ENCODE data around the gene VSIG2.

Gene VSIG2

DNA sequence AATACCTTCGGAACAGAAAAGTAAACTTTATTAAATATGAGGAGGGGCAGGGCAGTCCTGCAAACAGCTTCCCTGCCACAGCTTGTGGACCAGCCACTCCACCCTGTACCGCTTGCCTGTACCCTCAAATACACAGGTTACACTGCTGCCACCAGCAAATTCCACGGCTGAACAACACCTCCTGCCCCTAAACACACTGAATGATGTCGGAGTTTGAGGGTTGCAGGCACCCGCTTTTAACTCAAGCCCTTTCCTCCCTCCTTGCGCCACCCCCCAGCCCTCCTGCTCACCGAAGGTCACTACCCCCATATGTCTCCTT is 4.0 kb downstream of the VSIG2 start:
- no peak for DNase-seq

DNA sequence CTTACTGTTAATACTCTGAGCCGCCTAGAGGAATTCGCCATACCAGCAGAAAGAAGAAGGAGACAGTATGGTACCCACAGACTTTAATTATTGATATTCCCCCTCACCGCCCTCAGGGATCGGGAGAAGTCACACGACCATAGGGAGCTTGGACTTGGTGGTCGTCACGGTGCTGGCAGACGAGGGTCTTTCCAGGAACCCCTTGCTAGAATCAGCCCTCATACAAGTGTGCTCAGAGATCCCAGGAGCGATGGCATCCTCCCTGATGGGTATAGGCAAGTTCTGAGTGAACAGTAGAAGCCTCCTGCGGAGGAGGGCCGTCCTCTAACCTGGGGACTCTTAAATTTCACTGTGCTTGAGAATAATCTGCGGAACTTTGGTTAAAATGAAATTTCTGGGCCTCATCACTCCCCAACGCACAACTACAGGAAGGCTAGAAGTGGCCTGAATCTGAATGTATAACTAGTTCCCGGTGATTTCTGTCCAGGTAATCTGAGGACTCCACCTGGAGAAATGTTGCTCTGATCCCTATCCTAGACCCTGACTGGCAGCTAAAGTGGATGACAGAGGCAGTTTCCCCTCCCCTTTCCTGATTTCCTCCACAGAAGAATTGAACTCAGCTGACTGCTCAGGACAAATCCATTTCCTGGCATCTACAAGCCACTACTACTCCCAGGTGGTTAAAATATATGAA is 4.5 kb downstream of the VSIG2 start:
- no peak for DNase-seq

DNA sequence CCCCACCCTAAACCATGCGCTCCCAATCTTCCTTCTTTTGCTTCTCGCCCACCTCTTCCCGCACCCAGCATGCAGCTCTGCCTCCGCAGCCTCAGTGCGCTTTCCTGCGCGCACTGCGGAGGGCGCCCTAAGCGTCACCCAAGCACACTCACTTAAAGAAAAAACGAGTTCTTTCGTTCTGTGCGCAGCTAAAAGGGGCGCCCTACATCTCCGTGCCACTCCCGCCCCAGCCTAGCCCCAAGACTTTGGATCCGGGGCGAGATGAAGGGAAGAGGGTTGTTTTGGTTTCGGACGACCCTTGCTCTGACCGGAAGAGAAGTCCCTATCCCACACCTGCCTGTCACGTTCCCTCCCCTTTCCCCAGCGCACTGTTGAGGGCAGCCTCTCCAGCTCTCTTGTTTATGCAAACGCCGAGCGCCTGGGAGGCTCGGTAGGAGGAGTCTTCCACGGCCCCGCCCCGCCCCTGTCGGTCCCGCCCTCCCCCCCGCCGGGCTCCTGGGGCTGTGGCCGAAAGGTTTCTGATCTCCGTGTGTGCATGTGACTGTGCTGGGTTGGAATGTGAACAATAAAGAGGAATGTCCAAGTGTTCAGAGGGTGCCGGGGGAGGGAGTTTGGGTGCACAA is 5.3 kb downstream of the VSIG2 start:
- peak; percentile 90 for DNase-seq

DNA sequence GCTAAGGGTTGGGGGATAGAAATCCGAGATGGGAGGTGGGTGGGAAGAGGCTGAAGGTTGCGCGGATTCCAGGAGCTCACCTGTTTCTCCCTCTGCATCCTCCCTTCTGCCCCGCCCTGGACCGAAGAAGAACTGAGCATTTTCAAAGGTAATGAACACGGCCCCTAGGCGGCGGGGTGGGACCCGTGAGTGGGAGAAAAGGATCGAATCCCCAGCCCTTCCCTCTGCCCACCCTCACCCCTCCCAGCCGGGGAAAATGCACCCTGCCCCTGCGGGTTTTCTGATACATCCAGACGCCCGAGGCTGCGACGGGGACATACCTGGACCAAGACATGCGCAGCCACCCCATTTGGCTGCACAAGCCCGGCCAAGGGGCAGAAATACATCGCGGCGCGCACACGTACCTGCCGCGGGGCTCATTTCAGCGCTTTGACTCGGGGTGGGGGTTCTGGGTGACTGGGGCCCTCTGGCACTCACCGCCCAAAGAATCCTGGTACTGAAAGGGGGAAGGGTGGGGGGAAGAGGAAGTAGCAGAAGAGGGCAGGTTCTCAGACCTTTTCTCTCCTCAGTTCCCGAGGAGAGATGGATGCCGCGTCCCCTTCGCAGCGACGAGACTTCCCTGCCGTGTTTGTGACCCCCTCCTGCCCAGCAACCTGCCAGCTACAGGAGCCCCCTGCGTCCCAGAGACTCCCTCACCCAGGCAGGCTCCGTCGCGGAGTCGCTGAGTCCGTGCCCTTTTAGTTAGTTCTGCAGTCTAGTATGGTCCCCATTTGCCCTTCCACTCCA is 6.0 kb downstream of the VSIG2 start:
- DNase-seq, result no peak

DNA sequence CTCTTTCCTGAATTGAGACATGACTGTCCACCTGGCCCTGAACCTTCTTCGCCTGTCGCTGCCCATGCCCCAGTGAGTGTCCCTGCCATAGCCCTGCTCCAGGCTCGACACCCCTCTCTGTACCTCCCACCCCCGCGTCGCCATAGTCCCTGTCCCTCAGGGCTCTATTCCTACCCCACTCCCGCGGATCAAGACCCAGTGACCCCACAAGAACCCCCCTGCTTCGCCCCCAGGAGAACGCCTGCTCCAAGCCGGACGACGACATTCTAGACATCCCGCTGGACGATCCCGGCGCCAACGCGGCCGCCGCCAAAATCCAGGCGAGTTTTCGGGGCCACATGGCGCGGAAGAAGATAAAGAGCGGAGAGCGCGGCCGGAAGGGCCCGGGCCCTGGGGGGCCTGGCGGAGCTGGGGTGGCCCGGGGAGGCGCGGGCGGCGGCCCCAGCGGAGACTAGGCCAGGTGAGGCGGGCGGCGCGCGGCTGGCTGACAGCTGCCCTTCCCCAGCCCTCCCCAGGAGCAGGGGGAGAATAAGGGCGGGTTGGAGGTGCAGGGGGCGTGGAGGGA is 6.7 kb downstream of the VSIG2 start:
- no peak for DNase-seq

DNA sequence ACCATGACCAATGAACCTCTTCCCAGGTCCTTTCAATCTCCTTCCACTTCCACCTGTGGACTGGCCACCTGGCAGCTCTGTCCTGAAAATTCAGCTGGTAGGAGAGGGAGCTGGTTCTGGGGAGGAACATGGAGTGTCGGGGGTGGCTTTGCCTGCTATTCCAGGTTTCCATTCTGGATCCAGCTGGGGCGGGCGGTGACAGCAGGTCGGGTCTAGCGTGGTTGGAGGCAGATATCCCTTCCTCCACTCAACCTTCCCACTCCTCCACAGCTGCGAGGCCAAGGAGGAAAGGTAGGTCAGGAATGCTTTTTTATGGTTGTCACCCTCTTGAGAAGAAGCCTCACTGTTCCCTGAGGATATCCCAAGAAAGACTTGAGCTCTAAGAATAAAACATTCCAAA is 9.0 kb downstream of the VSIG2 start:
- DNase-seq, result no peak

DNA sequence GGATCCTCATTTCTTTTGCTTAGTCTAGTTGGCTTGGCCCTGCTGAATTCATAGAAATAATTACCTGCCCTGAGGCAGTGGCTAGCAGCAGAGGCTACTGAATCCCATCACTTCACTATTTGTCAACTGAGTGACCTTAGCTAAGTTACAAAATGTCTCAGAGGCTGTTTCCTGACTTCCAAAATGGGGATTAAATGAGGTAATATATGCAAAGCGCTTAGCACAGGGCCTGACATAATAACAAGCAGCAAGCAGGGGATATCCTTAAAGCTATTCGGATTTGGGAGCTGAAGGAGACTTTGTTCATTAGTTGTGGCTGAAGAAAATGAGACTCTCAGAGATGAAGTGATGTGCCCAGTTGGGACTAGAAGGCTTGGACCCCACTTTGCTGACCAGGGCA is 9.5 kb downstream of the VSIG2 start:
- DNase-seq, result no peak

DNA sequence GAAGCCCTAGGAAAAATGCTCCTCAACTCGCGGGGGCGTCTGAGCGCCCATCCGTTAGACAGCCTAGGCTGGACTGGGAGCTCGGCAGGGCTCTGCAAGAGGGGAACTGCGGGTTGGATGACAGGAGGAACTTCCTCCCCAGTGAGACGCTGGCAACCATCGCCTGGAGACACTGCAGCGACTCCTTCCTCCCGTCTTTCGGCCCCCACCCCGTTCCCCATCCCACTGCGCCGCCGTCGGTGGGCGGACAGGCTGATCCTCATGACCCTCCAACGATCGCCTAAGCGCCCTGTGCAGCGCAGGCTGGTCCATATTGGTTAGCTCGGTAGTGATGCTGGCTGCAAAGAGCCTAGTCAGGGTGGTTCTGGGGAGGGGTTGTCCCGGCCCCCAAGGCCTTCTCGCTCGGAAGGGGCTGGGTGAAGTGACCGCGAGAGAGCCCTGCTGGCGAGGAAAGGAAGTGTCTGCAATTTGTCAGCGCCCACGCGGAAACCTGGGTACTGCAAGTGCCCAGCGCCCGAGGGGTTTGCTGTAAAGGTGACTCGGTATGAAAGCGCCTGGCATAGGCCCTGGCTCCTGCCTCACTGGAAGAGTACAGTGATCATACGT is 11.7 kb downstream of the VSIG2 start:
- peak; percentile 52 for DNase-seq

DNA sequence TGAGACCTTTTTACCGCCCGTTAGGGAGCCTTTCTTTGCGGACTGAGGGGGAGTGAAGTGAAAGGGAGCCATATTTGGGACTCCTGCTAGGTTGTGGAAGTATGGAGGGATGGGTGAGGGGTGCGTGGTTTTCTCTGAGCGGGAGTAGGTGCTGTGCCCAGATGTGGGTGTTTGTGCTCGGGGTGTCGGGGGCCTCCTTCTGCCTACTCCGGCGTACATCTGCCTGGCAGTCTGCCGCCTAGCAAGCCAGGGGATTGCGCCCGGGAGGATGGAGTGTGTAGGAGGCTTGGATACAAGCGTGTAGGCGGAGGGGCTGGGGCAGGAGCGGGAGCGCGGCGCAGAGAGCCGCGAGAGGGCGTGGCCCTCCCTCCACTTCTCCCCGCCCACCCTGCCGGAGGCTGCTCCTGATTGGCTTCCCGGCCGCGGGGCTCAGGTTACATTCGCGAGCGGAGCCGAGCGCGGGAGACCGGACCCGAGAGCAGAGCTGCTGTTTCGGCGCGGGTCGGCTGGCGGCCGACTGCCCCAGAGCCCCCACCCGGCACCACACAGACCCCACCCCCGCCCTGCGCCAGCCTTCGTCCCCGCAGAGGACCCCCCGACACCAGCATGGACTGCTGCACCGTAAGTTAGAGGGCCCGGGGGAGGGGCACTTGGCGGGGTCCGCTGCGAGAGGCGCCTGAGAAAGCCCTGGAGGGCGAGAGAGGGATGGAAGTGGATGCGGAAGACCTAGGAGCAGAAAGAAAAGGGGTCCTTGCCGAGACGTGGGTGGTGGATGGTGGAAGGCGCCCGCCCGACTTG is 12.4 kb downstream of the VSIG2 start, which contains the start of gene NRGN:
Gene NRGN, plus strand, starts transcription at position 464 of the 798 bp plus-strand sequence. Its CDS starts 143 bp downstream, at position 607.
- peak; percentile 91 for DNase-seq

DNA sequence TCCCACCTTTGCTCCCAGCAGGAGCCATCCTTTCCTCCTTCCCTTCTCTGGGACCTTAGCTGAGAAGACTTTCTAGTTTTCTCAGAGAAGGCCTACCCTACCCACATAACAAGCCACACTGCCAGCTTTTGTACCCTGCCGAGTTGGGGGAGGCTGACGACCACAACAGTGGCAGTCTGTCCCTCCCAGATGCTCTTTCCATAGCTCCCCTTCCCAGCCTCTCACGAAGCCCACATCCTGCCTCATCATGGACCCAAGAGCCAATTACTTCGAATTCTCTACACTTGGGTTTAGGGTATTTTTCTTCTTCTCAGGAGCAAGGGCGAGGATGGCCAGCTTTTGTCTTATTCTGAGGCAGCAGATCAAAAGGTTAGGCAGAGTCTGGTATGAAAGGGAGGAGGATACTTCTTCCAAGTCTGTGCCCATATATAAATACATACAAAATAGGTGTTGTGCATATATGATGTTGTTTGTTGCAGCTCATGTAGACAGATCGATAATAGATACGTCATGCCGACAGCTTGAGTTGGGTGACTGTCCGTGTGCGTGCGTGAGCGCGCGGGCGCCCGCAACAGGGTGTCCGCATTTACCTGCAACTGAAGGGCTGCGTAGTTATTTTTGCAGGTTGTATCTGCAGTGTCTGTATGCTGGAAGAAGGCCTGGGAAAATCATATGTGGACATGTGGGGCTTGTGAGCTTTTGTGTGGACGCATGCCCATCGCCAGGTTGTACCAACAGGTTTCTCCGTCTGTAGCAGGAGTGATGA is 13.2 kb downstream of the VSIG2 start:
- no peak for DNase-seq

DNA sequence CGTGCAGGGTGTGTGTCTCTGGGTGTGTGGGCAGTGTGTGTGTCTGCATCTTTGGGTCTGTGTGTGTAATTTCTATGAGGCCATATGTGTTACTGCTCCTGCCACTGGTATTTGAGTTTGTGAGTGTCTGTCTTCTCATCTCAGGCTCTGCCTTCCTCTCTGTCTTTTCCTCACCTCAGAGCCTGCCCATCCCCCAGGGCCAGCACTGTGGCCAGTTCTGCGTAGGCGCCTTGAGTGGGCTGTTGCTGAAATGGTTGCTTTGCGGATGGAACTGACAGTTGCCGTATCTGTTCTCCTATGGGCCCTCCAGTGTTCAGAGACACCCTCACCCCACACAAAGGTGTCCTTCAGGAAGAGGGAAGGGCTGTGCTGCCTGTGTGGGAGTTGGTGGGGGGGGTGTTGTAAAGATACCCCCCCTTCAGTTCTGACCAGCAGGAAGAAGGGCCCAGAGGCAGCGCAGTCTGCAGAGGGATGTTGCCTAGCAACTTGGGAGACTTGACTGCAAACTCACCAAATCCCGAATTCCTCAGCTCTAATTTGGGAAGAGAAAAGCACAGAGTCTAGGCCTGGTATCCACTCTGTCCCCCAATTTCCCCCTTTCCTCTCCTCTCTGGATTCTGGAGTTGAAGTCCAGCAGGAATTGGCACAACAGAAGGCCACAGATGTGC is 14.3 kb downstream of the VSIG2 start:
- no peak for DNase-seq

DNA sequence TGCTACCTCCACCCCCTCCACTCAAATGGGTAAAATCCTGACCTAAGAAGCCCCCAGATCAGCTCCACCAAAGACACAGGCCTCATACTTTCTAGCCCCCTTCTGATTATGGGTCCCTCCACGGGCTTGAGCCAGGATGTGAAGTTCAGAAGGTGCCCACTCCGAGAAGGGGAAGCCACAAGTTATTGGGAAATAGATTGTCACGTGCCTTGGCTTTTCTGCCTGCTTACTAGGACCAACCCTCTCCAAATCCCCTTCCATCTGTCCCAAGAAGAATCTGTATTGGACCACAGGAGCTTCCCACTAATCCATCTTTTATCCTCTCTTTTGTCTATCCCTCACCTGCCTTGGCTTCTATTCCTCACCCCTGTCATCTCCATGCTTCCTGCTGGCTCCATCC is 15.3 kb downstream of the VSIG2 start:
- DNase-seq, result no peak

DNA sequence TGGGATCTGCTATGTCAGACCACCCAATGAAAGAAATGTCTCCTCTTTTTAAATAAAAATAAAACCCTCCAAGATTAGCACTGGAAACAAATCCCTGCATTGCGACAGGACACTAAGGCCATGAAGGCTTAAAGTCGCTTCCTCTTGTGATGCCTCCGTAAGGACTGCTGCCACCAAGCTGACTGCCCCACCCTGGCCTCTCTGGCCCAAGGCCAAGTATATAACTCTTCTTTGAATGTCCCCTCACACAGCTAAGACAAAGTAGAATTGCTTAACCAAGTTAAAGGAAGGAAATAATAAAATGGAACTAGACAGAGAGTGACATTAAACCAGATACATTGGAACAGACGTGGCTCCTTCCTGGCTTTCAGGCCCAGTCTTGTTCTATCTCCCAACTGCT is 19.8 kb downstream of the VSIG2 start:
- no peak for DNase-seq

DNA sequence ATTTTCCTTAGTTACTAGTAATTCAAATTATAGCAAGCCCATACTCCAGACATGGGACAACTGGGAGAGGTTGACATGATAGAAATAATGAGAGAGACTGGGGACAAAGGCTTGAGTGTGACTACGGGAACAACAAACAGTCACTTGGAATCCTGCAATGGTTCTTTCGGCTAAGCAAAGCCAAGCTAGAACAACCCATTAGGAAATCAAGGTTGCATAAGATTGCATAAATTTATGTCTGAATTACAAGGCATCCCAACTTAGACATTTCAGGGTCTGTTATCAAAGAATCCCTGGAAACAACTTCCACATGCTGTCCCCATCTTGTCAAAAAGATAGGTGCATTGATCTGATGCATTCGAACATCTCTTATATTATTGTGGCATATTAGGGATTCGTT is 22.5 kb downstream of the VSIG2 start:
- DNase-seq, result no peak

DNA sequence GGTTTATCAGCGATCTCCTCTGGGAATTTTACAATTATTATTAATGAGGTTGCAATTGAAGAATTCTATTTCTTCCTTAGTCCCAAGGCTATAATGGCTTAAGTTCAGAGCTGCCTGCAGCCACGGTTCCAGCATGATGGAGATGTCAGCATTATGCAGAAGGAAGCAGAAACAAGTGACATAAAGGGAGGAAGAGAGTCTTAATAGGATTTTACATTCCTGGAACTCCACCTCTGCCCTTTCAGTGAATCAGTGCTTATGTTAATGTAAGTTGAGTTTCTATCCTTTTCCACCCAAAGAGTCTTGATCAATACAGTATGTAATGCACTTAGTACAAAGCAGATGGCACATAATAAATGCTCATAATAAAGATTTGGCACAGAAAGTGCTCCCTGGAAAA is 23.9 kb downstream of the VSIG2 start:
- DNase-seq, result no peak

DNA sequence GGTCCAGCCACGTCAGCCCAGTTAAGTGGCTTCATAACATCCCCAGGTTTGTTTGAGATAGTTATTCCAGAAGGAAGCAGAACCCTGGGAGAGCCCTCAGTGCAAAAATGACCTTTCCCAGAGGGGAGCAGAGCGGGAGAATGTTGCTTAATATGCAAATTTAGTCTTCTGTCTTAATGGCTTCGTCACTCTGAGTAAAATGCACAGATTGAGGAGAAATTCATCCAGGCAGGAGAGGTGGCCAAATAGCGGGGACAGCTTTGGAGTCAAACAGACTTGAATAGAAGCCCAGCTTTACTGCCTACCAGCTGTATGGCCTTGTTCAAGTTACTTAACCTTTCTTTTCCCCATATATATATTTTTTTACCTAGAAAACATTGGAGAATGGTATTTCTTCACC is 24.6 kb downstream of the VSIG2 start:
- no peak for DNase-seq

DNA sequence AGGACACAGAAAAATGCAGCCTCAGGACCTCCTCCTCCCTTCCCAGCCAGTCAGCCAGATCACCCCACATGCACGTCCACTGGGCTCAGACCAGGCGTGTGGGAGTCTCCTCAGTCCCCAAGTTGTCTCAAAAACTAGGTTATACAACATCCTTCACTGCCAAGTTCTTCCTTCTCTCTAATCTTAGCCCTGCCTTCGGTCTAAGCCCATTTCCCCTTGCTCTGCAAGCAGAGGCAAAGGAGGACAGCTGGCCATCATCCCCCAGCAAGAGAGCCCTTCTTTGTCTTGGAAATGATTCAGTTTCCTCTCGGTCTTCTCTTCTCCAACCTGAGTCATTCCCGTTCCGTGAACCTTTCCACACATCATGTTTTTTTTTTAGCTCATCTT is 26.3 kb downstream of the VSIG2 start:
- peak; percentile 48 for DNase-seq

DNA sequence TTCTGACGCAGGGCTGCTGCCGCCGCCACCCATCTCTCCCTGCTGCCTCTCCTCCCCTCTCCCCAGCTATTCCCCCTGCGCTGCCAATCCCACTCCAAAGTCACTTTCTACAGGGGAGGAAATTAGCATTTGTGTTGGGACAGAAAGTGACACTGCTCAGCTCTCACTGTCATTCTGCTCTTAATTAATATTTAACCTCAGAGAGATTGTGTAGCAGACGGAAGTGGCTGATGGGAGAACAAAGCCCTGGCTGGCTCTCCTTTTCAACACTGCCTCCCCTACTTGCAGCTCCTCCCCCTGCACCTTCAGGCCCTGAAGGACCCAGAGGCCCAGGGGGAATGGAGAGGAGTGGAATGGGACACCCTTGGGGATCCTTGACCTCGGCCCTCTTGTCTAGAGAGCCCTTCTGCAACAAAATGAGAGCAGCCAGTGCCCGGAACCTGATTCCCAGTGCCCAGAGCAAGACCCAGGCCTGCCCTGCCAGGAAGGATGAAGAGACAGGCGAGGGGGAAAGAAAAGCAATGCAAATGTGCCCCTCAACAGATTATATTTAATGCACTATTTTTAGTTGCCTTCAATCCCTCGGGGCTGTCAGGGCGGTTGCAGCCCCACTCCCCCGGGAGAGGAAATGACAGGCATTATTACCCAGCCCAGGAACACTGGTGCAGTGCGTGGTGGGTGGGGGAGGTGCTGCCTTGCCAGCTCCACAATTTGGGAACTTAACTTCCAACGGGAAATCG is 26.9 kb downstream of the VSIG2 start:
- no peak for DNase-seq

DNA sequence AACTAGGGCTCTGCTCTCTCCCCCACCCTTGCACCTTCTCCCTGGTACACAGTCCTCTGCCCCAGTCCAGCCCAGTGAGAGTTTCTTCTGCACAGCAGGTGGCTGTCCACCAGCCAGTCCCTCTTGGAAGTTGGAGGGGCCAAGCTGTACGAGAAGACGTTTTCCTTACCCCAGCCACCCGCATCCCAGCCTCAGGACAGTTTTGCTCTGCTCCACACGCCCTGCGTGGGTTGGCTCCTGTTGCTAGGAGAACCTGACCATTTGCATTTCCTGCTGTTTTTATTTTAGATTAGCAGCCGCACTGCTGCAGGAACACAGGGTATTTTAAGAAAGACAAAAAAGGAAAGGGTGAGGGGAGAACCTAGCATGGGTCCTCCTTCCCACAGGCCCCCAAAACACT is 29.9 kb downstream of the VSIG2 start:
- no peak for DNase-seq

DNA sequence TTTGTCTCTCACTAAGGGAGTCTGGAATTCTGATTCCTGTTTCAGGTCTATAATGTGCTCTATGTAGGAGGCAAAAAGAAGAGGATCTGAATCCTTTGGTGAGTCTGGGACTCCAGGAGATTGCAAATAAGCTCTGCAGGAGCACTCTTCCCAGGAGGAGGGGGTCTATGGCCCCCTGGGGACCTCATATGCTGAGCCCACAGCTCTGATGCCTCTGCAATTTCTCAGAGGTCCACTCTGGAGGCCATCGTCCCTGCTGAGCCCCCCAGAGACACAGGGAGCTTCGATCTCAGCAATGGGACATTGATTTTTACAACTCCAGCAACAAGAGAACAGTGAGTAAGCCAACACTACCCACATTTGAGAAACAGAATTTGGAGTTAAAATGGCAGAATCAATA is 32.5 kb downstream of the VSIG2 start:
- no peak for DNase-seq

DNA sequence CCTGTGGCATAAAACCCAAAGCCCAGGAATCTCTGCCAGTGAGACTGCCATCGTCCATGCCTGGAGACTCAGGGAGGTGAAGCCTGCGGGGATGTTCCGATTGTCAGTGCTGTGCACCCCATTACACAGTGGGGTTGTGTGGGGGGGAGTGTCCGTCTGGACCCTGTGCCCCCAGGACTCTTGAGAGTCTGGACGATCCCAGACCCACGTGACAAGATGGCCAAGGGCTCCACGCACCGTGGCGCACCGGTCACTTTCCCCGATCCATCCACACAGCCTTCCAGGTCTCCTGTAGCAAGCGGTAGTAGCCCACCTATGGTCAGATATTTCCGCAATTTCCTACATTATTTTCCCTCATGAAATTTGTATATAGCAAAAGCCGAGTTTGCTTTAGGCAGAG is 33.3 kb downstream of the VSIG2 start:
- no peak for DNase-seq

Data from EL (cell line).